Prostate gland (tissue), 2 donors: ENCODE measurements around the gene TMEM109.

ENCODE experiments used
- POLR2A ChIP-seq: fragments of 450-650 bp; IDR thresholded peaks from one replicate; pipeline ENCODE4 v1.6.1; 2016; ENCODE audit warnings: antibody characterized with exemption, mild to moderate bottlenecking
- POLR2AphosphoS5 ChIP-seq: sonication (generic); formaldehyde crosslinking; IDR thresholded peaks from one replicate; pipeline ENCODE4 v1.6.1; 2017; ENCODE audit warnings: antibody characterized with exemption
- TF ChIP-seq, protein P1 (sequence below), 4 experiments: fragments of 200-600 bp in 2 of 4; fragments of 450-650 bp in 2 of 4; sonication (generic) in 2 of 4; IDR thresholded peaks; 1 replicate in 3 of 4; 2 replicates in 1 of 4; pipeline ENCODE4 v1.5.1; 2016 to 2019; ENCODE audit warnings: antibody characterized with exemption in 4 of 4, mild to moderate bottlenecking in 2 of 4, moderate library complexity in 2 of 4

DNA sequence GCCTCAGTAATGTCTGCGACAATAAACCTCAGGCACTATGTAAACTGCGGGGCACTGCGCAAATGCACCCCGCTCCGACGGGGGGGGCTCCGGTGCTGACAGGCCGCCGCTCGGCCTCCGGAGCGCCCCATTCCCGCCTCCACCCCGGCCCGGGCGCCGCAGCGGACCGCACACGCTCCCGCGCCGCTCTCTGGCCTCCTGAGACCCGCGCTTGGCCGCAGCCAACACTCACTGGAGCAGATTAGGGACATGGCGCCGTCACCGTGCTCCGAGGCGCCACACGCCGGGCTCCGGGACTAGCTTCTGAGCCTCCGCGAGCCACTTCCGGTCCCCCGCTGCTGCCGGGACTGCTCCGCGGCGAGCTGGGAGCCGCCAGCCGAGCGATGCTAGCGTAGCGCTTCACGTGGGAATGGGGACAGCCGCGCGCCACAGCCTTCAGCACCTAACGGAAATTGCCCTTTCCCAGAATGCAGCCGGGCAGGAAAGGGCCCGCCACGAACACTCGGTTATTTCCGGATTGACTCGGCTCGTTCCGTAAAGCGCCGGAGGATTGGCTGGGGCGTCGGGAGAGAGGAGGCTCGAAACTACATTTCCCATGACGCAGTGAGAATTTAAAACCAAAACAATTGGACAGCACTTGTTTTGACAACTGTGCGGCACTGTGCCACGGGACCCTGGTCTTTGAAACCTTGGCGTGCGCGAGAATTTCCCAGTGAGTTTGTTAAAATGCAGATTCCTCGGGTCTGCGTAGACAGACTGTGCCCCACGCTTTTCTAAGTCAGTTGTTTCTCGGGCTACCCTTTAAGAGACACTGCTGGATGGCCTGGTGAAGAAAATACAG, 7.6 kb upstream of the TMEM109 start, which contains the start of gene PRPF19:
- TF ChIP-seq, protein P1, sequence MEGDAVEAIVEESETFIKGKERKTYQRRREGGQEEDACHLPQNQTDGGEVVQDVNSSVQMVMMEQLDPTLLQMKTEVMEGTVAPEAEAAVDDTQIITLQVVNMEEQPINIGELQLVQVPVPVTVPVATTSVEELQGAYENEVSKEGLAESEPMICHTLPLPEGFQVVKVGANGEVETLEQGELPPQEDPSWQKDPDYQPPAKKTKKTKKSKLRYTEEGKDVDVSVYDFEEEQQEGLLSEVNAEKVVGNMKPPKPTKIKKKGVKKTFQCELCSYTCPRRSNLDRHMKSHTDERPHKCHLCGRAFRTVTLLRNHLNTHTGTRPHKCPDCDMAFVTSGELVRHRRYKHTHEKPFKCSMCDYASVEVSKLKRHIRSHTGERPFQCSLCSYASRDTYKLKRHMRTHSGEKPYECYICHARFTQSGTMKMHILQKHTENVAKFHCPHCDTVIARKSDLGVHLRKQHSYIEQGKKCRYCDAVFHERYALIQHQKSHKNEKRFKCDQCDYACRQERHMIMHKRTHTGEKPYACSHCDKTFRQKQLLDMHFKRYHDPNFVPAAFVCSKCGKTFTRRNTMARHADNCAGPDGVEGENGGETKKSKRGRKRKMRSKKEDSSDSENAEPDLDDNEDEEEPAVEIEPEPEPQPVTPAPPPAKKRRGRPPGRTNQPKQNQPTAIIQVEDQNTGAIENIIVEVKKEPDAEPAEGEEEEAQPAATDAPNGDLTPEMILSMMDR (IDR thresholded peaks at IDR 0.05), result peak in 1 of 4 experiments; percentile 8
- peak; percentile 99 for TF ChIP-seq POLR2AphosphoS5
- peak; percentile 74 for TF ChIP-seq POLR2A
